Adrenal gland (tissue), 5 donors: ENCODE results near the gene SCN8A.

Source experiments
- POLR2A ChIP-seq, 2 donors: fragments of 450-650 bp; IDR thresholded peaks; one replicate each; pipeline ENCODE4 v1.6.1; 2017; ENCODE audit warnings: antibody characterized with exemption in 2 of 2, mild to moderate bottlenecking in 2 of 2, moderate library complexity in 1 of 2
- TF ChIP-seq, protein P1 (sequence below), 6 experiments: fragments of 450-650 bp in 4 of 6; fragments of 200-600 bp in 2 of 6; sonication (generic) in 1 of 6; IDR thresholded peaks; 1 replicate in 5 of 6; 2 replicates in 1 of 6; pipeline versions ENCODE4 v1.5.1 to v1.8.0; 2016 to 2021; ENCODE audit warnings: antibody characterized with exemption in 6 of 6, mild to moderate bottlenecking in 2 of 6, moderate library complexity in 1 of 6
- donor health status: DM: no; HTN: no; CAD: no.

- TF ChIP-seq, protein P1, sequence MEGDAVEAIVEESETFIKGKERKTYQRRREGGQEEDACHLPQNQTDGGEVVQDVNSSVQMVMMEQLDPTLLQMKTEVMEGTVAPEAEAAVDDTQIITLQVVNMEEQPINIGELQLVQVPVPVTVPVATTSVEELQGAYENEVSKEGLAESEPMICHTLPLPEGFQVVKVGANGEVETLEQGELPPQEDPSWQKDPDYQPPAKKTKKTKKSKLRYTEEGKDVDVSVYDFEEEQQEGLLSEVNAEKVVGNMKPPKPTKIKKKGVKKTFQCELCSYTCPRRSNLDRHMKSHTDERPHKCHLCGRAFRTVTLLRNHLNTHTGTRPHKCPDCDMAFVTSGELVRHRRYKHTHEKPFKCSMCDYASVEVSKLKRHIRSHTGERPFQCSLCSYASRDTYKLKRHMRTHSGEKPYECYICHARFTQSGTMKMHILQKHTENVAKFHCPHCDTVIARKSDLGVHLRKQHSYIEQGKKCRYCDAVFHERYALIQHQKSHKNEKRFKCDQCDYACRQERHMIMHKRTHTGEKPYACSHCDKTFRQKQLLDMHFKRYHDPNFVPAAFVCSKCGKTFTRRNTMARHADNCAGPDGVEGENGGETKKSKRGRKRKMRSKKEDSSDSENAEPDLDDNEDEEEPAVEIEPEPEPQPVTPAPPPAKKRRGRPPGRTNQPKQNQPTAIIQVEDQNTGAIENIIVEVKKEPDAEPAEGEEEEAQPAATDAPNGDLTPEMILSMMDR (IDR thresholded peaks at IDR 0.05) = no peak
- TF ChIP-seq POLR2A (IDR thresholded peaks at IDR 0.05) = no peak
These were observed 139.7 kb downstream of the SCN8A start for GRCh38 chr12:51730745-51731144.
